Activated CD4-positive, alpha-beta T cell treated with anti-CD3 and anti-CD28 coated beads for 36 hours (primary cell): ENCODE measurements around the gene FBXO17. TPM values are rescaled to one million over a fixed set of nuclear protein-coding genes. Genes with fewer than 3 reads are reported as not detected.
"Not testable (repeated sequence)": the region's sequence is repeated elsewhere in the genome, so short reads cannot be mapped to it uniquely, and the experiment has no call there.

ENCODE experiments used
- ATAC-seq: fragments of 200-7000 bp; cut with Tn5 transposase; one replicate; pipeline ENCODE4 v1.10.0; 2021; ENCODE audit warnings: mild to moderate bottlenecking, moderate library complexity
- CTCF ChIA-PET: fragments of 350-600 bp; sonication (Branson Sonifier 250); formaldehyde crosslinking; loops from one replicate; lab custom pipeline; 2021; ENCODE audit warnings: antibody characterized with exemption; lab: Charles Lee
- POLR2A ChIA-PET: fragments of 350-600 bp; sonication (Branson Sonifier 250); formaldehyde crosslinking; loops from one replicate; lab custom pipeline; 2021; ENCODE audit warnings: antibody characterized with exemption, inconsistent platforms; lab: Charles Lee
- DNase-seq: peaks from one replicate; pipeline ENCODE4 v3.0.0-alpha.2; 2020
- H3K27ac Mint-ChIP-seq: one replicate; pipeline ENCODE4 v1.8.0; 2021; ENCODE audit warnings: mixed read lengths
- H3K27me3 Mint-ChIP-seq: one replicate; pipeline ENCODE4 v1.8.0; 2021; ENCODE audit warnings: mixed read lengths
- H3K36me3 Mint-ChIP-seq: one replicate; pipeline ENCODE4 v1.8.0; 2021; ENCODE audit warnings: low read depth, mixed read lengths
- H3K4me1 Mint-ChIP-seq: one replicate; pipeline ENCODE4 v1.8.0; 2021; ENCODE audit warnings: mixed read lengths
- H3K4me3 Mint-ChIP-seq: one replicate; pipeline ENCODE4 v1.8.0; 2021; ENCODE audit warnings: mild to moderate bottlenecking, moderate library complexity, mixed read lengths
- H3K9me3 Mint-ChIP-seq: one replicate; pipeline ENCODE4 v1.8.0; 2021; ENCODE audit warnings: low read depth, mixed read lengths
- intact Hi-C, 2 experiments: fragments of 100-400 bp; cut with DNase I in 1 of 2; cut with micrococcal nuclease in 1 of 2; formaldehyde crosslinking; loops; one replicate each; pipeline versions ENCODE4 v1.14.2 to v1.15.1; 2022 to 2024; cut with DNase I, micrococcal nuclease
- total RNA-seq, 2 experiments: library from RNA; stranded (reverse); gene quantifications; one replicate each; pipeline ENCODE4 v1.2.3, GENCODE V29; 2021

FBXO17 gene
- total RNA-seq, 2 experiments from 2014 or later, result not detected

DNA sequence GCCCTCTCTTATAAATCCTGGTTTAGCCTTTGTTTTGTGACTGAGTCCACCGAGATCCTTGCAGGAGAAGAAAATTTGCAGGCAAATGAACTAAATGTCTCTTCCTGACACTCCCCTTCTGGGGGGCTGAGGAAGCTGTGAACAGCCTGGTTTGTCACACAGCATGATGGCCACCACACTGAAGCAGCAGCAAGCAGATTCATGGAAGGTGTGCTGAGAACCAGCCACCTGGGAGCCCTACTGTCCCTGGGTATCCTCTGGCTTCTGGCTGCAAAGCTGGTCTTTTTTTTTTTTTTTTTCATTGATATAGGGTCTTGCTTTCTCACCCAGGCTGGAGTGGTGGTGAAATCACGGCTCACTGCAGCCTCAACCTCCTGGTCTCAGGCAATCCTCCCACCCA, 33.6 kb downstream of the FBXO17 start:
- peak overlapping the region; percentile 19 for H3K27ac Mint-ChIP-seq
- H3K4me1 Mint-ChIP-seq, result peaks cover 13% of the 10 kb centered on the region
- intact Hi-C loops, result no loop called here
- ChIA-PET POLR2A (no interaction called here), CTCF (interaction anchor here (0.6 kb wide), 1 partner anchor 533 kb away, joined by 3 read pairs; no protein-coding TSS in a partner anchor)
- ATAC-seq (no peak), DNase-seq (no peak)
- H3K27me3 Mint-ChIP-seq, result no peaks in the 10 kb centered on the region
- H3K9me3 Mint-ChIP-seq, result no peaks in the 10 kb centered on the region
- no peak overlapping the region for H3K4me3 Mint-ChIP-seq
- no peaks in the 10 kb centered on the region for H3K36me3 Mint-ChIP-seq

DNA sequence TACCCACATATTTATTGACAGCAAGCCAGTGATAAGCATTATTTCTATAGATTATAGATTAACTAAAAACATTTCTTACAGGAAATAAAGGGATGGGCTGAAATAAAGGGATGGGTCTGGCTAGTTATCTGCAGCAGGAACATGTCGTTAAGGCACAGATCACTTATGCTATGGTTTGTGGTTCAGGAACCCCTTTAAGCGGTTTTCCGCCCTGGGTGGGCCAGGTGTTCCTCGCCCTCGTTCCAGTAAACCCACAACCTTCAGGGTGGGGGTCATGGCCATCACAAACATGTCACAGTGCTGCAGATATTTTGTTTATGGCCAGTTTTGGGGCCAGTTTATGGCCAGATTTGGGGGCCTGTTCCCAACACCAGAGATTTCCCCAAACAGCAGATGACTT, 34.1 kb downstream of the FBXO17 start:
- H3K27ac Mint-ChIP-seq, ATAC-seq, H3K27me3 Mint-ChIP-seq, intact Hi-C loops, POLR2A ChIA-PET, DNase-seq, H3K36me3 Mint-ChIP-seq, H3K9me3 Mint-ChIP-seq, H3K4me3 Mint-ChIP-seq: not testable (repeated sequence)
- peaks cover 13% of the 10 kb centered on the region for H3K4me1 Mint-ChIP-seq
- CTCF ChIA-PET, result interaction anchor here (0.6 kb wide), 1 partner anchor 145 kb away, joined by 4 read pairs; no protein-coding TSS in a partner anchor

DNA sequence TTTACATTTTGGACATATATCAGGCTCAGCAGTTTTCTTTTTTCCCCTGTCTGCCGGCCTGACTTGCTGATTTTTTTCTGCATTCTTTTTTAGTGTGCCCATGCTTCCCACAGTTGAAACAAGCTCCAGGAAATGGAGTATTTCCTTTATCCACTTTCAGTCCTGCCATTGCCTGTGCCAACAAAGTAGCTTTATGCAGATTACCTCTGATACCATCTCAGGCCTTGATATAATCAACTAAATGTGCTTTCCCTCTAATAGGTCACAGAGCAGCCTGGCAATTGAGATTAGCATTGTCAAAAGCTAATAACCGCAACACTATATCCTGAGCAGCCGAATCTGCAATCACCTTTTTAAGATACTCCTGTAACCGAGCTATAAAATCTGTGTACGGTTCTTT, 35.6 kb downstream of the FBXO17 start:
- Mint-ChIP-seq H3K27ac (no peak overlapping the region), H3K36me3 (peaks cover 2% of the 10 kb centered on the region), H3K4me1 (peaks cover 13% of the 10 kb centered on the region), H3K4me3 (no peak overlapping the region), H3K27me3 (no peaks in the 10 kb centered on the region), H3K9me3 (peaks cover under 1% of the 10 kb centered on the region)
- ChIA-PET CTCF (interaction anchor here (0.7 to 1.9 kb wide), 6 partner anchors 9 to 396 kb away, joined by 3 to 8 read pairs (median 4); partner anchors contain the start of genes MRPS12, NFKBIB, SARS2 and SIRT2), POLR2A (no interaction called here)
- intact Hi-C loops, result no loop called here
- ATAC-seq (no peak), DNase-seq (no peak)

DNA sequence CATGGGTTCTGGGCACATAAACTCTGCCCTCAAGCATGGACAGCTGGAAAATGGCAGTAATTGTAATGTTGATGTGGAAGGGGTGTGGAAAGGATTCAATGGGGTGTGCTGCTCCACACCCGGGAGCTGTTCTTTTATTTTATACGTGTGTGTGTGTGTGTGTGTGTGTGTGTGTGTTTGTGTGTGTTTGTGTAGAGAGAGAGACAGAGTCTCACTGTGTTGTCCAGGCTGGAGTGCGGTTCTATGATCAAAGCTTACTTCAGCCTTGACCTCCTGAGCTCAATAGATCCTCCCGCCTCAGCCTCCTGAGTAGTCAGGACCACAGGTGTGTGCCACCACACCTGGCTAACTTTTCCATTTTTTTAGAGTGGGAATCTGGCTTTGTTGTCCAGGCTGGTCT, 42.0 kb downstream of the FBXO17 start:
- H3K9me3 Mint-ChIP-seq, result peaks cover 4% of the 10 kb centered on the region
- H3K27me3 Mint-ChIP-seq, result no peaks in the 10 kb centered on the region
- intact Hi-C loops, result loop anchor here in 1 of 2 experiments (5.0 kb wide), 1 partner anchor 206 kb away; no protein-coding TSS in a partner anchor
- no peak for ATAC-seq
- H3K4me1 Mint-ChIP-seq, result peaks cover 20% of the 10 kb centered on the region
- H3K4me3 Mint-ChIP-seq, result no peak overlapping the region
- DNase-seq, result no peak
- CTCF ChIA-PET, result interaction anchor here (0.6 to 1.4 kb wide), 8 partner anchors 14 to 488 kb away, joined by 3 to 6 read pairs (median 3); no protein-coding TSS in a partner anchor
- peaks cover 32% of the 10 kb centered on the region for H3K36me3 Mint-ChIP-seq
- H3K27ac Mint-ChIP-seq, result no peak overlapping the region
- POLR2A ChIA-PET, result interaction anchor here (0.5 to 0.9 kb wide), 2 partner anchors 44 to 78 kb away, joined by 3 to 5 read pairs; no protein-coding TSS in a partner anchor

DNA sequence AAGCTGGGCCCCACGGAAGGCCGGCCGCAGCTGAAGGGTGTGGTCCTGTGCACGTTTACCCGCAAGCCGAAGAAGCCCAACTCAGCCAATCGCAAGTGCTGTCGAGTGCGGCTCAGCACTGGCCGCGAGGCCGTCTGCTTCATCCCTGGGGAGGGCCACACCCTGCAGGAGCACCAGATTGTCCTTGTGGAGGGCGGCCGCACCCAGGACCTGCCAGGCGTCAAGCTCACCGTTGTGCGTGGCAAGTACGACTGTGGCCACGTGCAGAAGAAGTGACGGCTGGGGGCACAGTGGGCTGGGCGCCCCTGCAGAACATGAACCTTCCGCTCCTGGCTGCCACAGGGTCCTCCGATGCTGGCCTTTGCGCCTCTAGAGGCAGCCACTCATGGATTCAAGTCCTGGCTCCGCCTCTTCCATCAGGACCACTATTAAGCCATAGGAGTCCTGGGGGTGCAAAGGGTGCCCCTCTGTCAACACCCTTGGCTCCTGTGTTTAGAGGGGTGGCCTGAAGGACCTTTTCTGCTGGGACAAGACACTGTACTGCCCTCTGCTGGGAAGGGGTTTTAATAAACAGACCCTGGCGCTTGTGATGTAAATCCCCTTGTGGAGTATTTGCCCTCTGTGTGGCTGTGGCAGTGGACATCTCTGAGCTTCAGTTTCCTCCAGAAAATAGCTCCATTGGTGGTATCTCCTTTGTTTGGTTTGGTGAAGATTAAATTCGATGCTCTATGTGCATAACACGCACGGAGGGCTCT, 42.9 kb downstream of the FBXO17 start:
- Mint-ChIP-seq H3K4me3 (peak overlapping the region; percentile 52), H3K4me1 (peaks cover 28% of the 10 kb centered on the region), H3K9me3 (peaks cover 4% of the 10 kb centered on the region), H3K27me3 (no peaks in the 10 kb centered on the region), H3K36me3 (peaks cover 35% of the 10 kb centered on the region), H3K27ac (peak overlapping the region; percentile 25)
- ATAC-seq, result no peak
- intact Hi-C loops, result loop anchor here in 1 of 2 experiments (5.0 kb wide), 1 partner anchor 205 kb away; no protein-coding TSS in a partner anchor
- POLR2A ChIA-PET, result interaction anchor here (0.9 kb wide), 1 partner anchor 45 kb away, joined by 5 read pairs; no protein-coding TSS in a partner anchor
- CTCF ChIA-PET, result interaction anchor here (0.6 to 2.2 kb wide), 9 partner anchors 15 to 417 kb away, joined by 3 to 7 read pairs (median 3); partner anchors contain the start of gene EIF3K
- DNase-seq, result peak; percentile 60

DNA sequence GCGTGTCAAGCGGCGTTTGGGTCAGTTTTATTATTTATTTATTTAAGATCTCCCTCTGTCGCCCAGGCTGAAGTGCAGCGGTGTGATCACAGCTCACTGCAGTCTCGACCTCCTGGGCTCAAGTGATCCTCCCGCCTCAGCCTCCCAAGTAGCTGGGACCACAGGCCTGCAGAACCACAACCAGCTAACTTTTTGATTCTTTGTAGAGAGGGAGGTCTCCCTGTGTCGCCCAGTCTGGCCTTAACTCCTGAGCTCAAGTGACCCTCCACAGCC, 44.1 kb downstream of the FBXO17 start:
- peak overlapping the region; percentile 92 for H3K27ac Mint-ChIP-seq
- H3K27me3 Mint-ChIP-seq, result no peaks in the 10 kb centered on the region
- peaks cover 36% of the 10 kb centered on the region for H3K36me3 Mint-ChIP-seq
- DNase-seq (no peak), ATAC-seq (no peak)
- H3K4me3 Mint-ChIP-seq, result peak overlapping the region; percentile 81
- intact Hi-C loops, result loop anchor here (2.0 to 5.0 kb wide), 6 partner anchors 204 to 595 kb away; partner anchors contain the start of gene PLEKHG2 (in 1 of the 2)
- peaks cover 4% of the 10 kb centered on the region for H3K9me3 Mint-ChIP-seq
- H3K4me1 Mint-ChIP-seq, result peaks cover 28% of the 10 kb centered on the region
- ChIA-PET POLR2A (interaction anchor here (0.6 to 2.4 kb wide), 3 partner anchors 31 to 1030 kb away, joined by 3 to 13 read pairs (median 6); partner anchors contain the start of genes NFKBIB and SIRT2), CTCF (interaction anchor here (0.8 to 2.3 kb wide), 8 partner anchors 13 to 297 kb away, joined by 3 to 23 read pairs (median 6); partner anchors contain the start of genes NFKBIB and SIRT2)

DNA sequence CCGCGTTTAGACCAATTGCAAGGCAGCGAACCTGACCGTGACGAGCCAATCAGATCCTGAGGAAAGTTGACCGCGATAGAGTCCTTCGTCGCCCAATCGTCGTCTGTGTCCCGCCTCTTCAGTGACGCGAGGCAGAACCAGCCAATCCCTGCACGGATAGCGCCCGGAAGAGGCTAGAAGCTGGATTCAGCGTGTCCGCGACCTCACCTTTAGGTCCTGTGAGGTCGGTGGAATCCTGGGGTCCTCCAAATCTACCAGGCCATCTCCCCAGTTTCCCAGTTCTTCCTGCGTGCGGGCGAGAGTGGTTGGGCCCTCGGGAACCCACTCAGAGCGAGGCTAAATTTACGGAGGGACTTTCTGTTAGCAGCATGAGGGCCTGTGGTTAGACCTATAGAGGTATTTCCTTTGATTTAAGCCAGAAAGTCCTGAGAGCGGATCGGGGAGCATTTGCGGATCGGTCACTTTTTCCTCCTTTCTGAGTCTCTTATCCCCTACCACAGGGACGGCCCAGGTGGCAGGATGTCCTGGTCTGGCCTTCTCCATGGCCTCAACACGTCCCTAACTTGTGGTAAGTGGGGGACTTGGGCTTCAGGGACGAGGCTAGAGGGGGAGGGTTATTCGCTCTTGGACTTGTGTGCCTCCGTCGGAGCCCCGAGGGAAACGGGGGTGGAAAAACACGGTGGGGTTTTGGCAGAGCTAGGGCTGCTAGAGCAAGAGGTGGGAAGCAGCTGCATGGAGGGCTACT, 44.6 kb downstream of the FBXO17 start, which contains the start of gene MRPS12:
Gene MRPS12, plus strand, starts transcription at position 169 of the 745 bp plus-strand sequence. Its CDS starts 351 bp downstream, at position 520.
- peak within 1 kb of the TSS; percentile 81 for H3K4me3 Mint-ChIP-seq
- peaks cover 28% of the 10 kb centered on the region for H3K4me1 Mint-ChIP-seq
- H3K36me3 Mint-ChIP-seq, result peaks cover 36% of the 10 kb centered on the region
- peak; percentile 97 for ATAC-seq
- peak; percentile 99 for DNase-seq
- no peaks in the 10 kb centered on the region for H3K27me3 Mint-ChIP-seq
- H3K27ac Mint-ChIP-seq, result peak within 1 kb of the TSS; percentile 92
- peaks cover 4% of the 10 kb centered on the region for H3K9me3 Mint-ChIP-seq
- intact Hi-C loops, result loop anchor here (1.0 to 5.0 kb wide), 26 partner anchors 18 to 1024 kb away; partner anchors contain the start of genes FAM98C (in 2 of the 2), NFKBIB (in 2 of the 2), SIRT2 (in 2 of the 2) and ACTN4 (in 1 of the 2)
- ChIA-PET POLR2A (interaction anchor here (0.6 to 2.4 kb wide), 8 partner anchors 31 to 1031 kb away, joined by 3 to 13 read pairs (median 3); partner anchors contain the start of genes ECH1, EIF3K, FAM98C and NFKBIB), CTCF (interaction anchor here (0.6 to 2.3 kb wide), 46 partner anchors 9 to 805 kb away, joined by 3 to 23 read pairs (median 4); partner anchors contain the start of genes ACTN4, ECH1, FAM98C and NFKBIB)

DNA sequence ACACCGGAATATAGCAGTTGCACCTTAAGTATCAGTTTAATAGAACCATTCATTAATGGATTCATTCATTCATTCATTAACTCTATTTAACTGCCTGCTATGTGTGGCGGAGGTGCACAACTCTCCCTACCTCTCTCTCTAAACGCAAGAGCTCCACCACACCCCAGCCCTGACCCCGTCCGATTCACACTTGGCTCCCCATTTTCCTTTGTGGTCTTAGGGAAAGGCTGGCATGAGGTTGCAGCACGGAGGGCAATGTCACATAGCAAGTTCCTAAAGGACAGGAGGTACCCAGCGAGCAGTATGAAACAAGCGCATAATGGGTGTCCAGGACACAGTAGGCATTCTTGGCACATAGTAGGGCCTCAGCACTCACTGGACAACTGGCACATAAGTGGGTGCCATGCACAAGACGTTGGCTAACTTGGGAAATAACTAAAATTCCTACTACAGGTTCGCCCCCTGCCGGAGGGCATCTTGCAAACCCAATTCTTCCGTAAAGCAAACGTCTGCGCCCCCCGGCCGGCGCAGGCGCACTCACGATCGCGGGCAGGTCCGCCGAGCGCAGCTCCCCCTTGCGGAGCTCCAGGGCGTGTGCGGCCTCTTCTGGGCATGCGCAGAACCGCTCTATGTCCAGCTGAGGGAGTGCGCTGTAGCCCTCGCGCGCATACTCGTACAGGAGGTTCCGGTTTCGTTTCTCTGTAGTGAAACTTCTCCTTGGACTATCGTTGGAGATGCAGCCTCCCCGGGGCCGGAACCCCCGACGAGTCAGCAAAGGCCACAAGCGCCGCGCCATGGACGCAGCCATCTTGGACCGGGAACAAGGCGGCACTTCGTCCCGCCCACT, 45.4 kb downstream of the FBXO17 start, which contains the start of gene SARS2:
Gene SARS2, minus strand, starts transcription at position 835 of the 847 bp plus-strand sequence. Its CDS starts 27 bp downstream, at position 808.
- intact Hi-C loops, result loop anchor here (1.0 to 5.0 kb wide), 26 partner anchors 19 to 1023 kb away; partner anchors contain the start of genes FAM98C (in 2 of the 2), NFKBIB (in 2 of the 2), SIRT2 (in 2 of the 2) and ACTN4 (in 1 of the 2)
- H3K36me3 Mint-ChIP-seq, result peaks cover 36% of the 10 kb centered on the region
- H3K27me3 Mint-ChIP-seq, result no peaks in the 10 kb centered on the region
- DNase-seq (peak; percentile 95), ATAC-seq (peak; percentile 69)
- peaks cover 4% of the 10 kb centered on the region for H3K9me3 Mint-ChIP-seq
- H3K27ac Mint-ChIP-seq, result peak within 1 kb of the TSS; percentile 92
- H3K4me1 Mint-ChIP-seq, result peaks cover 28% of the 10 kb centered on the region
- CTCF ChIA-PET, result interaction anchor here (0.6 to 2.3 kb wide), 50 partner anchors 9 to 805 kb away, joined by 3 to 23 read pairs (median 4); partner anchors contain the start of genes ACTN4, ECH1, FAM98C and NFKBIB
- H3K4me3 Mint-ChIP-seq, result peak within 1 kb of the TSS; percentile 81
- POLR2A ChIA-PET, result interaction anchor here (0.6 to 2.4 kb wide), 7 partner anchors 30 to 527 kb away, joined by 3 to 13 read pairs (median 3); partner anchors contain the start of genes ECH1, EIF3K, FAM98C and NFKBIB

DNA sequence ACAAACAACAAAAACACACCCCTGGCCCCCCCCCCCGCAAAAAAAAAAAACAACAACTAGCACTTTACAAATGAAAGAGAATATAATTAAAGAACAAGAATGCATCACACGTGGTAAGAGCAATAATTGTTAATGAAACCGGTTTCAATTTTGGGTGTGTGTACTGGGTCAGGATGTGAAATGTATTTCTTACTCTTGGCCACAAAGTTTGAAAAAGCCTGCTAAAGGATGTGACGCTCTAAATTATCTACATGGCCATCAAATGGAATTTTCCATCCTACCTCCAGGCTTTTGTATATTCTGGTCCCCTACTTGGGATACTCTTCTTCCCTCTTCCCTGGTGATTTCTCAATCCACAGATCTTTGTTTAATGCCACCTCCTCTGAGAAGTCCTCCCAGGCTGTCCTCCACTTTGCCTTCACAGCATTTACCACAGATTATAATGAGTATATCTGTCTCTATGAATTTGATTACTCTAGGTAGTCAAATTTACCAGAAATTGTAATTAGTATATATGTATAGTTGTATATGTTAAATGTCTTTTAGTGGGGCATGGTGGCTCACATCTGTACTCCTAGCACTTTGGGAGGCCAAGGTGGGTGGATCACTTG, 47.0 kb downstream of the FBXO17 start:
- Mint-ChIP-seq H3K27me3 (no peaks in the 10 kb centered on the region), H3K27ac (peak overlapping the region; percentile 77), H3K36me3 (peaks cover 31% of the 10 kb centered on the region), H3K4me1 (peaks cover 28% of the 10 kb centered on the region), H3K4me3 (peak overlapping the region; percentile 81), H3K9me3 (no peaks in the 10 kb centered on the region)
- ChIA-PET CTCF (interaction anchor here (0.7 to 1.3 kb wide), 4 partner anchors 25 to 593 kb away, joined by 3 read pairs; partner anchors contain the start of gene NFKBIB), POLR2A (no interaction called here)
- intact Hi-C loops, result no loop called here
- ATAC-seq (no peak), DNase-seq (no peak)
